Activated CD8-positive, alpha-beta memory T cell treated with anti-CD3 and anti-CD28 coated beads, Interleukin-2, amount 50 U/mL, for 24 hours (primary cell): ENCODE data around the gene VWA8.

ENCODE experiments used
- DNase-seq: peaks from one replicate; pipeline ENCODE4 v3.0.0-alpha.2; 2020; ENCODE audit errors: extremely low read depth

The VWA8 gene

DNA sequence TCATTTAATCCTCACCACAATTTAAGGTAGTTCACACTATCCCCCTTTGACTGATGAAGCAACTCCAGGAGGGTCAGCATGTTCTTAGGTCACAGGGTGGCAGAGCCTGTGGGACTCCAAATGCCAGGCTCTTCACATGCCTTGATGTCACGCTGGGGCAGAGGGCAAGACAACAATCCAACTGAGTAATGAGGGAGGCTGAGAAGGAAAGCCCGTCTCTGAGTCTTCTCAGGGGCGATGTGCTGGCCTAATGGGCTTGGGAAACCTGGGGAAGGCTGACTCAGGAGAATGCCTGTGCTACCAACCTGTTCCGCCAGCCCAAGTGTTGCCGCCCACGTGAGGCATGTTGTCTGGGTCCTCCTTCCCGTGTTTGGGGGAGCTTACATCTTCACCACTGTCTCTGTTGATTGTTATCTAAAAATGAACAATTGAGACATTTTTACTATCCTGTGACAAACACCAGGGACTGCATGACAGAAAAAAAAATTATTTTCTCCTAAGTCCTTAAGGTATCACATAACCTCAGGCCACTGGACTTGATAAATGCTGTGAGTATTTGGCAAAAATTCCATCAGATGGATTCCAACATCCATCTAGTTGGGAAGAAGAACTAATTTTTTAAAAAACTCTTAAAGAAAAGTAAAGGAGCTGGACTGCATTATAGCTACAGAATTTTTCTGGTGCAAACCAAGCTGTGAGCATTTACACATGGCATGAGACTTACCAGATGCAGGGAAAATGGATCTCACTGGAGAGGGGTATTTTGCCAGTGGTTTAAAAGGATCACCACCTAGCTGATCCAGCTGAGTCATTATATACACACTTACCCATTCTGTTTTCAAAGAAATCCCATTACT is 346.0 kb downstream of the VWA8 start:
- DNase-seq, result no peak

DNA sequence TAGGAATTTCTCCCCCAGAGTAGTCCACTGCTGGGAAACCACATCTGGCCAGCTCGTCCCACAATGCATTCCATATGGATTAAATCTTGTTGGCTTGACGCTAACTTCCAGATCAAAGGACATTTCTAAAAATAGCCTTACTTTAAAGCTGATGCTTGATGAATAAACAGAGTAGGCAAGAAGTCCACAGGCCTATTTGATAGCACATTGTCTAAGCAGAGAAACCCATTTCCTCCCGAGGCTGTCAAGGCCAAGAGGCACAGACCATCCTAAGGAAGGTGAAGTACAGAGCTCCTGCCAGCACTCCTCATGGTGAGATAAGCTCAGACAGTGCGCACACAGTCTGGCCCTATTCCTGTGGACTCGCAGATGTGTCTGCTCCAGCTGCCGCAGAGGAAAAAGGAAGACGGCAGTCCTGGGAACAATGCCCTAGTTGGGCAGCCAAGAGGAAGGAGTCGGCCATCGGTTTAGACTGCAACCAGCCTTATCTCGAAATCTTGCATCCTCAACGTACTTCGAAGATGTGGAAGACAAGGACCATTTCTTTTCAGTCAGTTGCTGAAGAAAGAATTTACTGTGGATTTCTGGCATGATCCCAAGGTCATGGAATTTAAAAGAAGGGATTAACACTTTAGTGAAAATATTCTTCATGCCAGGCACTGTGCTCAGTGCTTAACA is 346.8 kb downstream of the VWA8 start:
- DNase-seq, result no peak

DNA sequence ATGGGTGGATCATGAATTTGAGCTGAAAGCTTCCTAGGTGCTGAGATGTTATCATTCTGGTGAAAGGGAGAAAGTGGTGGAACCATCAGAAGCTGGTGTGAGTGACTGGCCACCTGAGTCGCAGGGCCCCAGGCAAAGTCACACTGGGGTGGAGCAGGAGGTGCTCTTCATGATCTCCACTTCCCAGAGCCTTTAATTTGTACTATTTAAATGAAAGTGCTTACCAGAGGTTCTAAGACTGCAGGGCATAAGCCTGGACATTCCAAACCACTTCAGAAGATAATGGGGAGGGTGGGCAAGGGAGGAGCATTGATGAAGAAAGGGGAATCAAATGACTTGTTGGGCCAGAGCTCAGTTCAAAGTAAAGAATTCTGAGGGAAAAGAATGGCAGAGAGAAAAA is 347.4 kb downstream of the VWA8 start:
- DNase-seq, result no peak

GRCh38 chr13:41611385-41611784 is 349.5 kb downstream of the VWA8 start:
- no peak for DNase-seq

GRCh38 chr13:41610404-41610803 is 350.5 kb downstream of the VWA8 start:
- no peak for DNase-seq

DNA sequence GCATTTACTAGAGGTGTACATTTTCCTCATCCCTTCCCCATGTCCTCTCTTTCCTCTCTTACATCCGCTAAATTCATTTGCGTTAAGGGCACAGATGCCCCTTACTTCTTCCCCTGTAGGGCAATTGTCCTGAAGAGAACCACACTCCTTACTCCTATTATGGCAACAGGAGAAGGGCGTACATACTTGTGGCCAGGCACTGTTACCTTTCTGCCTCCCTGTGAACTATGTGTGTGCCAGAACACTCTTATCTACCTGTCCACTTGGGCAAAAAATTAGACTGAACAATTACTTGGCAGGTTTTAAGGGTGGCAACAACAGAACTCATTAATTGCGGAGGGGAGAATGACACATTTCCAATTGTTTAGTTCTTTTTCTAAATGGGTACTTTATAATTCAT is 351.1 kb downstream of the VWA8 start:
- DNase-seq, result no peak

GRCh38 chr13:41608839-41609177 is 352.1 kb downstream of the VWA8 start:
- DNase-seq, result no peak

DNA sequence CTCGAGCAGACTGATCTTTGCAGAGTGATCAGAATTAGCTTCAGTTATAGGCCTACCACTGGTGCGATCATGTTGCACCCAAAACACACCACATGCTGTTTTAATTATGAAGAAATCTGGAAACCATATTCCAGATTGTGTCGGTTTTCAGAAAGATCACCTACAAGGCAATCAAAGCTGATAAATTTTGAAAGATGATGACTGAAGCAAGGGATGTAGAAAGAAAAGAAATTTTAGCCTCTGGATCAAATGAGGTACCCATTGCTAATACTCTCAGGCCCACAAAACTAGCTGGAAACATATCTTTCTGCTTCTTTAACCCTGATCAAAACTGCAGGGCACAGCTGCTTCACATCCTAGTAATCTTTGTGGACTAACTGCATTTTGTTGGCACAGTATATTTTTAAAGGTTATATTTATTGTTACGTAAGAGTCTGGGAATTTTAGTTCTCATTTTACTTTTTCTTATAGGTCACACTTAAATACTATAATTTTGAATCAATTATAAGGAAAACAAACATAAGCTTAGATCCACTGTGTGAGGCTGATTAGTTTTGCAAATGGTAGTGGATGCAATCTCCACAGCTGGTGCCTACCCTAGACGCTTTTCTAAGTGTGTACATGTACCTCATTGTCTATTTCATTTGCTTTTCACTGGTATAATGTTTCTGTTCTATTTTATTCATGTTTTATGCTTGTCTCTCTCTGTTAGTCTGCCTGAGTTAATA is 352.6 kb downstream of the VWA8 start:
- DNase-seq, result no peak

GRCh38 chr13:41606646-41607045 is 354.3 kb downstream of the VWA8 start:
- no peak for DNase-seq

DNA sequence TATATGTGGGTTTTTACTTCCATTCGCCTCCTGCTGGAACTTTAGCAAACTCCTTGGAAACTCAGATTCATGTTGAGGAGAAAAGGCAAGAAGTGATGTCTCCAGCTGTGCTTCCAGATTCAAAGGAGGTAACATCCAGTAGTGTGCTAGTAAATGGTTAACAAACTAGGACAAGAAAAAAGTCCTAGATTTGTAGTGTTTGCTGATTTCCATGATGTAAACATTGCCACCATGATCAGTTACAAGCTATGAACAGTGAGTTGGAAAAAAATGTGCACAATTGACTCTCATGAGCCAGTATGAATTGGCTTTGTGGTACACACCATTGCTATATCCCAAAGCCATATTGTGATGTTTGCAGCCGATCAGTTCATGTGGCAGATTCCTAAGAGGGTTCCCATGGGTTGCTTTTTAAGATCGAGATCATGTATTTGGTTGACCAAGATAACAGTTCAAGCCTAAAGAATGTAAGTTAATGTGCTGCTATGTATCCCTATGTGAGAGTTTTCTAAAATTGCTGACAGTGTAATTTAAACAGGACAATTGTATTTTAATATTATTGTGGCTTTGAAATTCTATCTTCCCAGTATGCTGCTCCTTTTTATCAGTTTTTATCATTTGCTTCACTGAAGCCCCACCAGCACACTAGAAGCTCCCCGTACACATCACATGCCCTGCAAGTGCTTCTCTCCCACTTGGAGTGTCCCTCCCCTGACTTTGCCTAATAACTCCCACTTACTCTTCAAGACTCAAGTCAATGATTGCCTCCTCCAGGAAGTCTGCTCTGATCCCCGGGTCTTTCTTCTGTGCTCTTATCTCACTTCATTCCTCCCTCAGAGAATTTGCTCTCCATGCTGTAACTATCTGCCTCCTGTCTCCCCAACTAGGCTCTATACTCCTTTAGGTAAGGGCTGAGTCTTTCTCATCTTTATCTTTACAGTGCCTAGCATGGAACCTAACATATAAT is 355.3 kb downstream of the VWA8 start:
- no peak for DNase-seq

DNA sequence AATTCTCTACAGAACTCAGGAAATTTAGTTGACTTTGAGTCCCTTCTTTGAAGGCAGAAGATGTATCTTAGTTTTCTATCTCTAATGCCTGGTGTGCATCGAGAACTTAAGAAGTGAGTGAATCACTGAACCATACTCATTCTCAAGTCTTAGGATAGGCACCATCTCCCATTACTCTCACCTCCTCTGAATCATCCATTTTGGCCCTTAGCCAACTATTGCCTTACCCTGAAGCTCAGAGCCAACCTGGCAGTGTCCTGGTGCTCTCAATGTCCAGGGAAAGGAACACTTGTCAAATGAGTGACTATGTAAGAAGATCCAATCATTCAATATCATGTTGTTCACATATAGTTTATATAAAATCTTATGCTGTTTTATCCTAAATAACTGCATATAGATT is 357.0 kb downstream of the VWA8 start:
- DNase-seq, result no peak

DNA sequence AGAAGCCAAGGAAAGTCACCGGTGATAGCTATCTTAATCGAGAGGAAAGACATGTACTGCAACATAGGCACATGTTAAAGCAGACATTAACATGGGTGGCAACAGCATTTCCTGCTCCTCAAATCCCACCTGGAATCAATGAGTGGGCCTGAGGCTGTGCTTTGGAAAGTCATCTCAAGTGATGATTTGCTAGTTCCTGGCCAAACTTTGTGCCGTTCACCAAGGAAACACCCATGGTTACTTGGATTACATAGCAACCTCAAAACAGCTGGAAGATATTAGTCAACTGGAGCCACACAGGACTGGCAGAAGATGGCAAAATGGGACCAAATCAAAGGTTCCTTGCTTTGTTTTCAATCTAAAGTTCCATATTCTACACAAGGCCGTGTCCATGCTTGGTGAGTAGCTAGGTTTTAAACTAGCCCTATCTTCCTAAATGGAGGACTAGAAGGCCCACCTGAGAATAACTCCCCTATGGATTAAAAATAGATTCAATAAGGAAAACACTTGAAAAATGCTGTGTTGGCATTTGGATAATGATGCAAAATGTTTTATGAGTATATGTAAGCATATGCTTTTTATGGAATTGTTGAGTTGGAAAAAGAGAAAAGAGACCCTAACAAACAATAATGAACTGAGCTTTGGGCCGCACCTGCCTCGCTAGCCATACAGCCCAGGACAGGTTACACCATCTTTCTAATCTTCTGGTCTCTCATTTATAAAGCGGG is 359.0 kb downstream of the VWA8 start:
- no peak for DNase-seq

- DNase-seq, result no peak
Measured at GRCh38 chr13:41599619-41600018, 361.3 kb downstream of the VWA8 start.

DNA sequence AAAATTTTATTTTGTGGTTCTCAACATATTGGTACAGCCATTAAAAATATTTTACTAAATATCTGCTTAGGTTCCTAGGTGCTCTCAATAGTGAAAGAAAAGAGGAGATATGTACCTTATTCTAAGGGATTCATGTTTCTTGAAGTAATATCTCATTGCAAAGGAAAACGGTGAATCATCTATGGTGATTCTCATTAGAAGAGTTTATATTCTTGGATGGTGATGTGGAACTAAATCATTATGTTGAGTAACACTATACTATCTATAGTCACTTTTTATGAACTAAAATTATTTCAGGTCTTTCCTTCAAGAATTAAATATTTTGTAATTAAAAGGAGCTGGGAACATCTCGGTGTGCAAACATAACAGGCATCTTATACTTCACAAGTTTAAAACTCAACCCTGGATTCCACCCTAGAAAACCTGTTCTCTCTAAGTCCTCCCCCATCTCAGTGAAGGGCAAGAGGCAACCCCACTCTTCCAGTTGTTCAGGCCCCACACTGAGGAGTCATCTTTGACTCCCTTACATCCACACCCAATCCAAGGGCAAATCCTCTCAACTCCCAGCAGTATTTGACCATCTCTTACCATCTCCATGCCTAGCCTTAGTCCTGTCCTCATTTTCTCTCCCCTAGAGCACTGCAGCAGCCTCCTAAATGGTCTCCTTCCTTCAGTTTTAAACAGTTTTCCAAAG is 363.4 kb downstream of the VWA8 start:
- no peak for DNase-seq

GRCh38 chr13:41596190-41596589 is 364.7 kb downstream of the VWA8 start:
- DNase-seq, result no peak

GRCh38 chr13:41595298-41595697 is 365.6 kb downstream of the VWA8 start:
- DNase-seq, result no peak

- DNase-seq, result no peak
Measured at GRCh38 chr13:41590643-41591042, 370.3 kb downstream of the VWA8 start.

GRCh38 chr13:41590122-41590521 is 370.8 kb downstream of the VWA8 start:
- no peak for DNase-seq

- no peak for DNase-seq
Measured at GRCh38 chr13:41589434-41589833, 371.5 kb downstream of the VWA8 start.

DNA sequence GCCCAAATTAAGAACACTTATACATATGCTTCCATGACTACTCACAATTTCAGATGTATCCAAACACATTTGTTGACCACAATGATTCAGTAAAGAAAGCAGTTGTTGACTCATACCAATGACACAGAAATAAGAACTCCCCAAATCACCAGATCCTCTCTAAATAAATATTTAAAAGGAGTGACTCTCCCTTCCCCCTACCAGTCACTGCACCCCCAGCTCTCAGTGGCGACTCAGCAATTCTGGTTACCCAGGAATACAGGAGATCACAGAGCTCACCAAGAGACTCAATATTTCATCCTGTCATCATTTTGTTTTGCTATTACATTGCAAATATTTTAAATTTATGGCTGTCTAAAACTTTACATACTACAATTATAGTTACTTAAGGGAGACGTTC is 372.0 kb downstream of the VWA8 start:
- DNase-seq, result no peak
